Activated CD8-positive, alpha-beta T cell treated with anti-CD3 and anti-CD28 coated beads for 36 hours (primary cell): ENCODE data around the gene CAMK1D. TPM values are rescaled to one million over a fixed set of nuclear protein-coding genes. Genes with fewer than 3 reads are reported as not detected.

Experiments
- ATAC-seq: fragments of 200-7000 bp; cut with Tn5 transposase; one replicate; pipeline ENCODE4 v1.10.0; 2021; ENCODE audit warnings: mild to moderate bottlenecking, moderate library complexity
- CTCF ChIA-PET: fragments of 350-600 bp; sonication (Branson Sonifier 250); formaldehyde crosslinking; loops from one replicate; lab custom pipeline; 2021; ENCODE audit warnings: antibody characterized with exemption; lab: Charles Lee
- POLR2A ChIA-PET: fragments of 350-600 bp; sonication (Branson Sonifier 250); formaldehyde crosslinking; loops from one replicate; lab custom pipeline; 2021; ENCODE audit warnings: antibody characterized with exemption; lab: Charles Lee
- DNase-seq: peaks from one replicate; pipeline ENCODE4 v3.0.0-alpha.2; 2020
- H3K27ac Mint-ChIP-seq: one replicate; pipeline ENCODE4 v1.8.0; 2021; ENCODE audit warnings: mild to moderate bottlenecking, mixed read lengths
- H3K27me3 Mint-ChIP-seq: one replicate; pipeline ENCODE4 v1.8.0; 2021; ENCODE audit warnings: mixed read lengths
- H3K36me3 Mint-ChIP-seq: one replicate; pipeline ENCODE4 v1.8.0; 2021; ENCODE audit warnings: low read depth, mixed read lengths
- H3K4me1 Mint-ChIP-seq: one replicate; pipeline ENCODE4 v1.8.0; 2021; ENCODE audit warnings: low read depth, mixed read lengths
- H3K4me3 Mint-ChIP-seq: one replicate; pipeline ENCODE4 v1.8.0; 2021; ENCODE audit warnings: mild to moderate bottlenecking, moderate library complexity, mixed read lengths
- H3K9me3 Mint-ChIP-seq: one replicate; pipeline ENCODE4 v1.8.0; 2021; ENCODE audit warnings: mixed read lengths
- intact Hi-C: fragments of 100-400 bp; cut with micrococcal nuclease; formaldehyde crosslinking; loops from one replicate; pipeline ENCODE4 v1.10.0; 2022
- total RNA-seq, 2 experiments: library from RNA; stranded (reverse); gene quantifications; one replicate each; pipeline ENCODE4 v1.2.3, GENCODE V29; 2021
- TF ChIP-seq, protein P1 (sequence below): fragments of 200-600 bp; IDR thresholded peaks from one replicate; pipeline ENCODE4 v1.8.0; 2022; ENCODE audit warnings: antibody characterized with exemption, mild to moderate bottlenecking

CAMK1D gene
- total RNA-seq, 2 experiments from 2014 or later = 13.8 TPM

- Mint-ChIP-seq H3K27me3 (no peaks in the 10 kb centered on the region), H3K36me3 (peaks cover 3% of the 10 kb centered on the region), H3K4me1 (peaks cover 37% of the 10 kb centered on the region), H3K27ac (no peak overlapping the region), H3K9me3 (peaks cover 5% of the 10 kb centered on the region), H3K4me3 (no peak overlapping the region)
- CTCF ChIA-PET = no interaction called here
- intact Hi-C loops = no loop called here
- TF ChIP-seq, protein P1, sequence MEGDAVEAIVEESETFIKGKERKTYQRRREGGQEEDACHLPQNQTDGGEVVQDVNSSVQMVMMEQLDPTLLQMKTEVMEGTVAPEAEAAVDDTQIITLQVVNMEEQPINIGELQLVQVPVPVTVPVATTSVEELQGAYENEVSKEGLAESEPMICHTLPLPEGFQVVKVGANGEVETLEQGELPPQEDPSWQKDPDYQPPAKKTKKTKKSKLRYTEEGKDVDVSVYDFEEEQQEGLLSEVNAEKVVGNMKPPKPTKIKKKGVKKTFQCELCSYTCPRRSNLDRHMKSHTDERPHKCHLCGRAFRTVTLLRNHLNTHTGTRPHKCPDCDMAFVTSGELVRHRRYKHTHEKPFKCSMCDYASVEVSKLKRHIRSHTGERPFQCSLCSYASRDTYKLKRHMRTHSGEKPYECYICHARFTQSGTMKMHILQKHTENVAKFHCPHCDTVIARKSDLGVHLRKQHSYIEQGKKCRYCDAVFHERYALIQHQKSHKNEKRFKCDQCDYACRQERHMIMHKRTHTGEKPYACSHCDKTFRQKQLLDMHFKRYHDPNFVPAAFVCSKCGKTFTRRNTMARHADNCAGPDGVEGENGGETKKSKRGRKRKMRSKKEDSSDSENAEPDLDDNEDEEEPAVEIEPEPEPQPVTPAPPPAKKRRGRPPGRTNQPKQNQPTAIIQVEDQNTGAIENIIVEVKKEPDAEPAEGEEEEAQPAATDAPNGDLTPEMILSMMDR = no peak
- ATAC-seq (no peak), DNase-seq (no peak)
- POLR2A ChIA-PET = interaction anchor here (1.0 kb wide), 1 partner anchor 13 kb away, joined by 3 read pairs; no protein-coding TSS in a partner anchor
Measured at GRCh38 chr10:12444981-12445700, 95.8 kb downstream of the CAMK1D start.

DNA sequence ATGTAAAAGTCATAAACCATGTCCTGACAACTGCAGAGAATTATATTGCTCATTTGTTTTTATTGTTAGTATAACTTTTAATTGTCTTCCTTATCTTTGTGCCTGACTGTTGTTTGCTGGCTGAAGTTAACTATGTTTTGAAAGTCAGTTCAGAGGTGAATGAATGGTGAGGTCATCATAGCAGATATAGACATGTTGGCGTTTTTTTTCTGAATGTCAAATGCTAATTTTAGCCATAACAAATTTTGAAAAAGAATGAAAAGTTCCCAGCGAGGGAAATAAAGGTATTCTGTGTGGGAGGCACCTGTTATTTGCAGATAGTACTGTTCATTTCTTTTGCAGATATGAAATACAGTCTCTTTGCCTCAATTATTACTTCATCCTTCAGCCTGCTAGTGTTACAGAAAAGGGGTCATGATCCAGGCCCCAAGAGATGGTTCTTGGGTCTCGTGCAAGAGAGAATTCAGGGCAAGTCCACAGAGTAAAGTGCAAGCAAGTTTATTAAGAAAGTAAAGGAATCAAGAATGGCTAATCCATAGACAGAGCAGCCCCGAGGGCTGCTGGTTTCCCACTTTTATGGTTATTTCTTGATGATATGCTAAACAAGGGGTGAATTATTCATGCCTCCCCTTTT, 96.5 kb downstream of the CAMK1D start:
- Mint-ChIP-seq H3K9me3 (peaks cover 5% of the 10 kb centered on the region), H3K4me3 (no peak overlapping the region), H3K27me3 (no peaks in the 10 kb centered on the region), H3K27ac (no peak overlapping the region), H3K4me1 (peaks cover 37% of the 10 kb centered on the region), H3K36me3 (peaks cover 3% of the 10 kb centered on the region)
- POLR2A ChIA-PET = no interaction called here
- intact Hi-C loops = no loop called here
- ATAC-seq = no peak
- TF ChIP-seq, protein P1 = no peak
- CTCF ChIA-PET = no interaction called here
- DNase-seq = no peak

DNA sequence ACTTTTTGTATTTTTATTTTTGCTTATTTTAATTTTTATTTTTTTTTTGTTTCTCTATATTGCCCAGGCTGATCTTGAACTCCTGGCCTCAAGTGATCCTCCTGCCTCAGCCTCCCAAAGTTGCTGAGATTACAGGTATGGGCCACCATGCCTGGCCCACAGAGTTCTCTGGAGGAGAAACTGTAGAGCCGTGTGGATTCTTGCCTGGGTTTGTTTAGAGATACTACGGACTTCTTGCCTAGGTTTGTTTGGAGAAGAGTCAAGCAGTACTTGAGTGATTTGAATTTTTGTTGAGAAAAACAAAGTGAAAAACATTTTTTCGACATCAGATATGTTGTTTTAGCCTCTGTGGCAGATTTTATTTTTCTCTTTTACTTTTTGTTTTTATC, 99.0 kb downstream of the CAMK1D start:
- Mint-ChIP-seq H3K4me1 (peaks cover 37% of the 10 kb centered on the region), H3K27me3 (no peaks in the 10 kb centered on the region), H3K4me3 (peak overlapping the region; percentile 68), H3K36me3 (peaks cover 1% of the 10 kb centered on the region), H3K9me3 (peaks cover 5% of the 10 kb centered on the region), H3K27ac (peak overlapping the region; percentile 92)
- ChIA-PET CTCF (no interaction called here), POLR2A (no interaction called here)
- no peak for DNase-seq
- TF ChIP-seq, protein P1 = no peak
- intact Hi-C loops = no loop called here
- peak; percentile 4 for ATAC-seq

- POLR2A ChIA-PET = interaction anchor here (1.4 kb wide), 2 partner anchors 98 to 100 kb away, joined by 4 to 5 read pairs; partner anchors contain the start of gene CAMK1D
- TF ChIP-seq, protein P1 = no peak
Measured at GRCh38 chr10:12448729-12449391, 99.5 kb downstream of the CAMK1D start.

More at GRCh38 chr10:12448729-12449391, 99.5 kb downstream of the CAMK1D start:
- CTCF ChIA-PET = interaction anchor here (1.7 kb wide), 1 partner anchor 11 kb away, joined by 4 read pairs; no protein-coding TSS in a partner anchor
- H3K36me3 Mint-ChIP-seq = peaks cover 1% of the 10 kb centered on the region
- H3K27me3 Mint-ChIP-seq = no peaks in the 10 kb centered on the region
- DNase-seq = peak; percentile 86
- H3K4me1 Mint-ChIP-seq = peaks cover 37% of the 10 kb centered on the region
- peak overlapping the region; percentile 92 for H3K27ac Mint-ChIP-seq
- intact Hi-C loops = no loop called here
- H3K4me3 Mint-ChIP-seq = peak overlapping the region; percentile 68
- H3K9me3 Mint-ChIP-seq = peaks cover 5% of the 10 kb centered on the region
- ATAC-seq = peak; percentile 92
